Measurements from ENCODE around the gene KIFBP. TPM values are rescaled to one million over a fixed set of nuclear protein-coding genes. Genes with fewer than 3 reads are reported as not detected.

Gene KIFBP
- total RNA-seq, 1 experiment from 2014 or later: 26.9 TPM

GRCh38 chr10:68950598-68950997 is 38.0 kb upstream of the KIFBP start:
- H3K4me2 ChIP-seq (ENCODE audit: low read length): no peak overlapping the region
- H2AFZ ChIP-seq (ENCODE audit: low read depth, low read length, poor library complexity, severe bottlenecking): no peak overlapping the region
- no peak for DNase-seq (ENCODE audit: low read depth, low spot score)
- no TSS peak for BruUV-seq (replicated peaks)
- TF ChIP-seq RAD21 (IDR thresholded peaks at IDR 0.05; ENCODE audit: low read depth) (no peak), ATF3 (IDR thresholded peaks at IDR 0.05) (no peak), EZH2phosphoT487 (IDR thresholded peaks at IDR 0.05; ENCODE audit: borderline replicate concordance) (no peak), CTCF (IDR thresholded peaks at IDR 0.05 in 2 of 3, conservative IDR thresholded peaks at IDR 0.05 in 1 of 3; ENCODE audit: borderline replicate concordance in 1 of 3, insufficient read depth in 1 of 3, low read depth in 2 of 3, low read length in 2 of 3) (no peak), CEBPB (IDR thresholded peaks at IDR 0.05; ENCODE audit: low read depth) (no peak), ZNF274 (IDR thresholded peaks at IDR 0.05; ENCODE audit: low read depth, low read length) (no peak), SRF (IDR thresholded peaks at IDR 0.05; ENCODE audit: low read depth) (no peak), ELF1 (IDR thresholded peaks at IDR 0.05; ENCODE audit: borderline replicate concordance, low read depth) (no peak)
- TF ChIP-seq, protein P1, sequence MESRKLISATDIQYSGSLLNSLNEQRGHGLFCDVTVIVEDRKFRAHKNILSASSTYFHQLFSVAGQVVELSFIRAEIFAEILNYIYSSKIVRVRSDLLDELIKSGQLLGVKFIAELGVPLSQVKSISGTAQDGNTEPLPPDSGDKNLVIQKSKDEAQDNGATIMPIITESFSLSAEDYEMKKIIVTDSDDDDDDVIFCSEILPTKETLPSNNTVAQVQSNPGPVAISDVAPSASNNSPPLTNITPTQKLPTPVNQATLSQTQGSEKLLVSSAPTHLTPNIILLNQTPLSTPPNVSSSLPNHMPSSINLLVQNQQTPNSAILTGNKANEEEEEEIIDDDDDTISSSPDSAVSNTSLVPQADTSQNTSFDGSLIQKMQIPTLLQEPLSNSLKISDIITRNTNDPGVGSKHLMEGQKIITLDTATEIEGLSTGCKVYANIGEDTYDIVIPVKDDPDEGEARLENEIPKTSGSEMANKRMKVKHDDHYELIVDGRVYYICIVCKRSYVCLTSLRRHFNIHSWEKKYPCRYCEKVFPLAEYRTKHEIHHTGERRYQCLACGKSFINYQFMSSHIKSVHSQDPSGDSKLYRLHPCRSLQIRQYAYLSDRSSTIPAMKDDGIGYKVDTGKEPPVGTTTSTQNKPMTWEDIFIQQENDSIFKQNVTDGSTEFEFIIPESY (IDR thresholded peaks at IDR 0.05; ENCODE audit: extremely low read depth, insufficient replicate concordance, low read length): no peak
- H3K9me2 ChIP-seq (ENCODE audit: insufficient read depth): no peaks in the 10 kb centered on the region
- CTCF ChIA-PET: no interaction called here
- H4K20me1 ChIP-seq (ENCODE audit: insufficient read depth): no peaks in the 10 kb centered on the region
- peaks cover 3 to 19% of the 10 kb centered on the region in 2 experiments; a peak in 3 of 4 replicates for H3K36me3 ChIP-seq (ENCODE audit: control insufficient read depth in 1 of 2, insufficient read depth in 2 of 2, low read length in 2 of 2)
- no peak overlapping the region for H3K27ac ChIP-seq (ENCODE audit: low read depth, low read length)
- no peak overlapping the region for H3K9ac ChIP-seq (ENCODE audit: low read length)
- RAD21 ChIA-PET (ENCODE audit: low non-redundant PET in 1 of 2, low total read pairs in 2 of 2, uncharacterized antibody in 2 of 2, unreplicated experiment in 2 of 2): no interaction called here
- H3K79me2 ChIP-seq (ENCODE audit: insufficient read depth, low read length): peaks cover 8% of the 10 kb centered on the region; the same call in 1 of the 2 replicates
- POLR2A ChIA-PET: no interaction called here
- H3K27me3 ChIP-seq (ENCODE audit: insufficient read depth, low read length): no peaks in the 10 kb centered on the region
- no peak overlapping the region for H3K4me3 ChIP-seq (replicated peaks in 1 of 2; ENCODE audit: low read depth in 1 of 2, low read length in 2 of 2)
- no peak for ATAC-seq
- intact Hi-C loops (cut with micrococcal nuclease): loop anchor here (10.0 kb wide), 1 partner anchor 156 kb away; no protein-coding TSS in a partner anchor
- H3K9me3 ChIP-seq (ENCODE audit: control insufficient read depth in 1 of 2, insufficient read depth in 1 of 2, low read depth in 1 of 2, low read length in 2 of 2): no peaks in the 10 kb centered on the region
- H3K4me1 ChIP-seq (ENCODE audit: control insufficient read depth in 1 of 2, insufficient read depth in 2 of 2, low read length in 2 of 2): peaks cover 5 to 7% of the 10 kb centered on the region in 2 experiments; a peak in 2 of 4 replicates
